Superior temporal gyrus (tissue), 1 donor: ENCODE measurements around the gene TSPAN13.
A peak's percentile ranks its signal among the peaks of the same experiment; 100 is the strongest.

ENCODE experiments used
- DNase-seq: peaks from one replicate; pipeline ENCODE4 v3.0.0-alpha.2; 2016; ENCODE audit errors: extremely low spot score

TSPAN13 gene

GRCh38 chr7:16774986-16775385, 21.4 kb downstream of the TSPAN13 start:
- DNase-seq = no peak

GRCh38 chr7:16776053-16776452, 22.5 kb downstream of the TSPAN13 start:
- no peak for DNase-seq

- no peak for DNase-seq
Observed at GRCh38 chr7:16778476-16778875, 24.9 kb downstream of the TSPAN13 start.

- no peak for DNase-seq
Observed at GRCh38 chr7:16779051-16779450, 25.5 kb downstream of the TSPAN13 start.

GRCh38 chr7:16780596-16780995, 27.0 kb downstream of the TSPAN13 start:
- DNase-seq = peak; percentile 57

- no peak for DNase-seq
Observed at GRCh38 chr7:16785321-16785720, 31.8 kb downstream of the TSPAN13 start.

- DNase-seq = no peak
Observed at GRCh38 chr7:16785846-16786245, 32.3 kb downstream of the TSPAN13 start.

- peak; percentile 22 for DNase-seq
Observed at GRCh38 chr7:16786257-16786656, 32.7 kb downstream of the TSPAN13 start.

- peak; percentile 13 for DNase-seq
Observed at GRCh38 chr7:16787127-16787526, 33.6 kb downstream of the TSPAN13 start.

GRCh38 chr7:16791071-16791470, 37.5 kb downstream of the TSPAN13 start:
- DNase-seq = no peak

- DNase-seq = no peak
Observed at GRCh38 chr7:16791905-16792698, 38.5 kb downstream of the TSPAN13 start.

- no peak for DNase-seq
Observed at GRCh38 chr7:16794986-16795385, 41.4 kb downstream of the TSPAN13 start.

GRCh38 chr7:16795624-16796023, 42.1 kb downstream of the TSPAN13 start:
- DNase-seq = peak; percentile 35

- peak; percentile 69 for DNase-seq
Observed at GRCh38 chr7:16801111-16801542, 47.6 kb downstream of the TSPAN13 start.

- DNase-seq = no peak
Observed at GRCh38 chr7:16801579-16801978, 48.0 kb downstream of the TSPAN13 start.

GRCh38 chr7:16803125-16803524, 49.6 kb downstream of the TSPAN13 start:
- no peak for DNase-seq

- no peak for DNase-seq
Observed at GRCh38 chr7:16803881-16804673, 50.5 kb downstream of the TSPAN13 start.

GRCh38 chr7:16804674-16805439, 51.3 kb downstream of the TSPAN13 start, which contains the start of gene AGR2:
Gene AGR2 (minus strand): TSS chr7:16804999. CDS start chr7:16801796, 3,203 bp downstream.
- no peak for DNase-seq

- DNase-seq = no peak
Observed at GRCh38 chr7:16805441-16805840, 51.9 kb downstream of the TSPAN13 start.

GRCh38 chr7:16810112-16810511, 56.6 kb downstream of the TSPAN13 start:
- DNase-seq = peak; percentile 4

GRCh38 chr7:16810573-16810972, 57.0 kb downstream of the TSPAN13 start:
- DNase-seq = no peak

- DNase-seq = no peak
Observed at GRCh38 chr7:16811551-16811950, 58.0 kb downstream of the TSPAN13 start.
